Measurements from ENCODE around the gene CTDP1. TPM values are rescaled to one million over a fixed set of nuclear protein-coding genes. Genes with fewer than 3 reads are reported as not detected.

CTDP1 gene
- total and polyA plus RNA-seq, 9 of the 15 experiments (the other 6 are each of a cell fraction or from before 2014, with no cell fraction given): 0.07 to 19.2 (median 4.0) TPM

- TF ChIP-seq ZBTB34 (CRISPR knock-in tag; IDR thresholded peaks at IDR 0.05): no peak
- no peak for TF ChIP-seq FIP1L1 (IDR thresholded peaks at IDR 0.05; ENCODE audit: low read depth, low read length, poor library complexity, severe bottlenecking)
- no peak for TF ChIP-seq MTF1 (CRISPR knock-in tag; IDR thresholded peaks at IDR 0.05; ENCODE audit: borderline replicate concordance)
- TF ChIP-seq ARNT (IDR thresholded peaks at IDR 0.05): no peak
- TF ChIP-seq NFIX (CRISPR knock-in tag; IDR thresholded peaks at IDR 0.05; ENCODE audit: low read depth): no peak
These were observed 47.7 kb upstream of the CTDP1 start (continued) for GRCh38 chr18:79631761-79632446.

DNA sequence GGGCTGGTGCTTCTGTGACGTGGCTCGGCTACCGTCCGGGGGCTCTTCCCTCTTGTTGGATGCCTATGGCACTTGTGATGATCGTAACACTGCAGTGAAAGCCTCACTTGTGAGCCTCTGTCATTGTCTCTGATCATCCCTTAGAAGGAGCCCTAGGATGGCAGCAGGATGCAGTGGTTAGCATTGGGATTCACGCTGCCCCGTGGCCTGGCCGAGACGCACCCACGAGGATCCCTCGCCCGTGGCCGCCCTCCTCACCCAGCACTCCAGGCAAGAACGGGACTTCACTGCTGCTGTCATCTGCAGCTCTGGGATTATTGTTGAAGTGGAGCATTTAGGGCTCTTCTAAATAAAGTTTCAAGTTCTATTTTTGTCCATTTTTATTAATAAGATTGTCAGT, 46.8 kb upstream of the CTDP1 start:
- intact Hi-C loops (cut with micrococcal nuclease) (no loop called here), in situ Hi-C loops (cut with MboI) (no loop called here)
- H3K9me1 ChIP-seq (ENCODE audit: control insufficient read depth, insufficient read depth, low read length): no peaks in the 10 kb centered on the region
- no peaks in the 10 kb centered on the region for H3K79me2 ChIP-seq (ENCODE audit: control insufficient read depth, insufficient read depth, low read length)
- ATAC-seq (no peak), DNase-seq (ENCODE audit: extremely low read depth in 1 of 4, low spot score in 3 of 4) (no peak), FAIRE-seq (no peak)
- no TSS peak for BruUV-seq (replicated peaks)
- no peak overlapping the region for H3K9ac ChIP-seq (ENCODE audit: insufficient read depth in 1 of 2, low read depth in 2 of 2, low read length in 2 of 2)
- H3K4me2 ChIP-seq (ENCODE audit: insufficient read depth, low read length): no peak overlapping the region
- no peak overlapping the region for H3K4me3 ChIP-seq
- no peaks in the 10 kb centered on the region; the same call in 1 of the 2 replicates for H3K9me3 ChIP-seq (replicated peaks; ENCODE audit: control insufficient read depth, insufficient read depth, low read depth, low read length)
- ChIA-PET CTCF (ENCODE audit: low intra/inter-chr PET ratio) (no interaction called here), POLR2A (no interaction called here)
- peaks cover 8 to 35% of the 10 kb centered on the region in 2 experiments; a peak in 3 of 5 replicates for H3K27me3 ChIP-seq (ENCODE audit: control insufficient read depth in 2 of 2, insufficient read depth in 2 of 2, low read length in 2 of 2)
- WGBS (ENCODE audit: insufficient coverage, low coverage, missing lambda C conversion rate): 3% methylated on average over 6 of the region's 14 CpGs
- no peak overlapping the region for H3K27ac ChIP-seq (ENCODE audit: extremely low read depth, low read depth, low read length)
- H2AFZ ChIP-seq (ENCODE audit: low read depth, low read length): no peak overlapping the region
- H3K4me1 ChIP-seq (replicated peaks in 1 of 2; ENCODE audit: control insufficient read depth in 2 of 2, insufficient read depth in 2 of 2, low read length in 2 of 2): peaks cover 0 to 5% of the 10 kb centered on the region in 2 experiments; a peak in 2 of 5 replicates
- H4K20me1 ChIP-seq (replicated peaks; ENCODE audit: control insufficient read depth, insufficient read depth, low read length): no peaks in the 10 kb centered on the region
- H3K36me3 ChIP-seq (ENCODE audit: control insufficient read depth, insufficient read depth, low read length): no peaks in the 10 kb centered on the region
- no peak for TF ChIP-seq ATF7 (IDR thresholded peaks at IDR 0.05)
- TF ChIP-seq ZNF232 (CRISPR knock-in tag; IDR thresholded peaks at IDR 0.05): no peak
- no peak for TF ChIP-seq ZBTB1 (CRISPR knock-in tag; IDR thresholded peaks at IDR 0.05; ENCODE audit: borderline replicate concordance, low read depth)
- no peak for TF ChIP-seq MAFG (tag; conservative IDR thresholded peaks at IDR 0.05)
- TF ChIP-seq, protein P1, sequence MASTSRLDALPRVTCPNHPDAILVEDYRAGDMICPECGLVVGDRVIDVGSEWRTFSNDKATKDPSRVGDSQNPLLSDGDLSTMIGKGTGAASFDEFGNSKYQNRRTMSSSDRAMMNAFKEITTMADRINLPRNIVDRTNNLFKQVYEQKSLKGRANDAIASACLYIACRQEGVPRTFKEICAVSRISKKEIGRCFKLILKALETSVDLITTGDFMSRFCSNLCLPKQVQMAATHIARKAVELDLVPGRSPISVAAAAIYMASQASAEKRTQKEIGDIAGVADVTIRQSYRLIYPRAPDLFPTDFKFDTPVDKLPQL (IDR thresholded peaks at IDR 0.05; ENCODE audit: extremely low read depth, insufficient read length): no peak
- no peak for TF ChIP-seq NKRF (IDR thresholded peaks at IDR 0.05; ENCODE audit: borderline replicate concordance)
- no peak for TF ChIP-seq DPF2 (IDR thresholded peaks at IDR 0.05)
- no peak for TF ChIP-seq SNIP1 (IDR thresholded peaks at IDR 0.05; ENCODE audit: low read depth)
